HG02798 (cell line): ENCODE data around the gene OR10A6.

Experiments used
- ATAC-seq: cut with Tn5 transposase; IDR thresholded peaks from one replicate; pipeline ENCODE4 v1.9.1; 2021; ENCODE audit warnings: mild to moderate bottlenecking; ENCODE audit not compliant: unreplicated experiment, poor library complexity

The OR10A6 gene, protein sequence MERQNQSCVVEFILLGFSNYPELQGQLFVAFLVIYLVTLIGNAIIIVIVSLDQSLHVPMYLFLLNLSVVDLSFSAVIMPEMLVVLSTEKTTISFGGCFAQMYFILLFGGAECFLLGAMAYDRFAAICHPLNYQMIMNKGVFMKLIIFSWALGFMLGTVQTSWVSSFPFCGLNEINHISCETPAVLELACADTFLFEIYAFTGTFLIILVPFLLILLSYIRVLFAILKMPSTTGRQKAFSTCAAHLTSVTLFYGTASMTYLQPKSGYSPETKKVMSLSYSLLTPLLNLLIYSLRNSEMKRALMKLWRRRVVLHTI

DNA sequence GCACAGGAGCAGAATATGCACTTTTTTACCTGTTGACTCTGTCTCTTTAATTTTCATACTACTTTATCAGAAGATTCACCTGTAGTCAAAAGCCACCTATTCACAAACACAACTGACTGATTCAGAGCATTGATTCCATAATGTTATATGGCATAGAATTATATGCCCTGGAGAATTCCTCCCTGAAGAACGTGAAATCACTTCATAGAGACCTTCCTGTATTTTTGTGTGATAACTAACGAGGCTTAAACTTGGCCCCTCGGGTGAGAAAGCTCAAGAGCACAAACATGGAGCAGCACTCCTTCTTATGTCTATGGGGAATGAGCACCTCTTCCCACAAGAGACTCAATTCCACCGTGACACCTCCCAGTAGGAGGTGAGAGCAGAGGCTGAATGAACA is at the start of gene OR10A6:
OR10A6 (minus strand) TSS at position 101 of the 400 bp plus-strand sequence. CDS start 2,606 bp downstream, outside the sequence.
- no peak for ATAC-seq

DNA sequence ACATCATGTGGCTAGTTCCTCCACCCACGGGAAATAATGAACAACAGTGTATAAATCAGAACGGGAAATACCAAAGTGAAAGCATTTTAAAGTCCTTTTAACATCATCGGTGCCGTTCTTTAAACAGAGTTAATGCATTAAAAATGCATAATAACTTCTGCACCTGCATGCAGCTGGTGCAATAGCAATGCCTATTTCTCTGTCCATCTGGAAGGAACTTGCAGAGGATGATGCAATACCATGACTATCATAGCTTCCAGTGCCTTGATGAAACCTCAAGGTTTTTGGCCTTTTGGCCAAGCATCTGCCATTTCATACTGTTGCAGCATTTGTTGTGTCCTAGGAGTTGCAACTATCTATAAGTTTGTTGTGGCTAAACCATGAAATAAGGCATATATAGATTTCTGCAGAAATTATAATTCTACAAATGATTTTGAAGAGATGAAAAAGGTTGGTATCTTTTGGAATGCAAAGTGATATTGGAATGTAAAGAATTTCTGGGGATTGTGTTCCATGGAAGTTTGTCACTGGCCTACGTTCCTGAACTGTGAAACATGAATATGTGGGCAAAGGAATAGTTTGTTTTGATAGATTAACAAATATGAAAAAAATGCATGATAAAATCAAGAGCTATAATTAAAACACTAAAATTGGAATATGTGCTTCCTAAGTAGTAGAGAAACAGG is 46.3 kb upstream of the OR10A6 start:
- no peak for ATAC-seq

DNA sequence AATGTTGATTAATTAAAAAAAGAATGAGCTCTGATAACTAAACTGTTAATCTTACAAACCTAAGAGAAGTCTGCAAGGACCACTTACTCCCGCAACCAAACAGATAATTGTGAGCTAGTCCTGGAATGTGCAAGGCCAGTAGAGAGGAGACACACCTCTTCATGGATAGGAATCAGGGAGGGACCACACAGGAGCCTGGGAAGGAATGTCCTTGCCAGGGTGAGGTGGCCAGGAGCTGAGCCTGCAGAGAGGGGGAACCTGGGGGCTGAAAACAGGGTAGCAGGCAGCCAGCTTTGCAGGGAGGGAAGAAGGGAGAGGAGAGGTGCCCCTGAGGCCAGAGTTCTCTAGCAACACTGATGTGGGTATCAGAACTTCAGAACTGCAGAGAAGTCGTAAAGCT is 43.6 kb upstream of the OR10A6 start:
- no peak for ATAC-seq

DNA sequence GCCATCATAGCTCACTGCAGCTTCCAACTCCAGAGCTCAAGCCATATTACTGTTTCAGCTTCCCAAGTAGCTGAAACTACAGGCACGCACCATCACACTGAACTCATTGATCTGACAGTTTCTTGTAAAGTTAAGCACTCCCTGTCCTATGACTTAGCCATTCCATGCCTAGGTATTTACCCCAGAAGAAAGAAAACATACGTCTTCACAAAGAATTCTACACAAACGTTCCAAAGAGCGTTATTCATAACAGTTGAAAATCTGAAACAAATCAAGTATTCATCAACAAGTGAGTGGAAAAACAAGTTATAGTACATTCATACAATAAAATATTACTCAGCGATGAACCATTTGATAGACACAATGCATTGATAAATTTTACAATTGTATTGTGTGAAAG is 41.9 kb upstream of the OR10A6 start:
- no peak for ATAC-seq

DNA sequence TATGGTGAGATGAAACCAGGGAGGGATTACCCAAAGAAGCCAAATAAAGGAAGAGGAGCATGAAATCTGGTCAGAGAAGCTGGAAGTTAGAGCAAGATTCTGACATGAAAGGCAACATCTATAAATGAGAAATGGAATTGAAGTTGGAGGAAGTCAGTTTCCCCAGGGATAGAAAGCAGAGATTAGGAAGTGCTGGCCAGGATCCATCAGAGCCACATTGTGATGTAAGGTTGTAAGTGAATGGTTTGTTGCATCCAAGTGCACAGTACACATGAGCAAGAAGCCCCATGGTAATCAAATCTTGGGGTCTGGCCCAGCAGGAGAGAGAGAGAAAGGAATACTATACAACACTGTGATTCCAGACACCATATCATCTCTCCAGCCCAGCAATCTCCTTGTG is 40.8 kb upstream of the OR10A6 start:
- no peak for ATAC-seq

DNA sequence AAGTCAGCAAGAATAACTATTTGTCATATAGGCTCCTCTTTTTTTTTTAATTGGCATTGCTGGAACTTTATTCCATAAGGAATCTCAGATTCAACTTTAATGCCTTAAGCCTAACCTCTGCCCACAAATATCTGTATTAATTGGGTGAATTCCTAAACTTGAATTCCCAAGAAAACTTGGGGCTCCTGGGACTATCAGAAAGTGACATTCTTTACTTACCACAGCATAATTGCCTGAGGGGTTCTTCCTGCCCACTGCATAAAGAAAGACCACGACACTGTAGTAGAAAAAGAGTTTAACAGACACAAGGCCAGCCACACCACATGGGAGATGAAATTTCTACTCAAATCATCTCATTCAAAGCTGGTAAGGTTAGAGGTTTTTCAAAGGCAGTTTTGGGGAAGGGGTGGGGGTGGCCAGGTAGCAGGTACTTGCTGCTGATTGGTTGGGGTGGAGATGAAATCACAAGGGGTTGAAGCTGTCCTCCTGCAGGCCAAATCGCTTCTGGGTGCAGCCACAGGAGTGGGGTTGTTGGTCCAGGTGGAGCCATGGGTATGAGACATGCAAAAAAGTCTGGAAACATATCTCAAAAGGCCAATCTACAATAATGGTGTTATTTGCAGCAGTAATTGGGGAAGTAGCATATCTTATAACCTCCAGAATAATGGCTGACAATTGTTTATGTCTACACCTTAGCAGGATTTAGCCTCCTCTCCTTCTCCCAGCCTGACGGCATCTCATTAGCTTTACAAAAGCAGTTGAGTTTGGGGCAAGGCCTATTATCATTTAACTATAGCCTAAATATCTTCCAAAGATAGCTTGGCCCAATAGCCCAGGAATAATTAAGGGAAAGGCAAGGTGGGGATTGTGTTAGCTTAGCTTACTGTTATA is 38.9 kb upstream of the OR10A6 start:
- no peak for ATAC-seq

DNA sequence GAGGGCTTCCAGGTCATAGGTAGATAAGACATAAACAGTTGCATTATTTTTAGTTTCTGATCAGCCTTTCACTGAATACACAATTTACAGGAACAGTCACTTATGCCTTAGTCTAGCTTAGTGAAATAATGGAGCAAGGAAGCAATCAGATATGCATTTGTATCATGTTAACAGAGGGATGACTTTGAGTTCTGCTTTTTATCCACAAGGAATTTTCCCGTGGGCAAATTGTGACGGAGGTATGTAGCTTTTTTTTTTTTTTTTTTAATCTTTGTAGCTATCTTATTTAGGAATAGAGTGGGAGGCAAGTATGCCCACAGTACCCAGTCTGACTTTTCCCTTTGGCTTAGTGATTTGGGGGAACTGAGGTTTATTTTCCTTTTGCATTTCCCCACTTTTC is 37.6 kb upstream of the OR10A6 start:
- no peak for ATAC-seq

DNA sequence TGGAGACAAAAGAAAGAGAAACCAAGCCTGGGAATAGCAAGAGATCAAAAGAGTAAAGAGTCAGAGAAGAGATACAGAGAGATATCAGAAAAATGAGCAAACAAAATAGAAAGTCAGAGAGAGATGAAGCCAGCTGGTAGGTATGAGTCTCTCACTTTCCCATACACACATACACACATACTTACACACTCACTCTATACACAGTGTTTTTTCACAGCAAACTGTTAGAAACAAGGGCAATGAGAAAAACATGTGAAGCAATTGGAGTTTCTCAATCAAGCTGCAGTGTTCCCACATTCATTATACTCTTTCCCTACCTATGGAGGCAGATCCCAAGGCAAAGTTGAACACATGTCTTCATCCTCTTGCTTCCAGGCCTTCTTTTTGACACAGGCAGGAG is 36.8 kb upstream of the OR10A6 start:
- ATAC-seq: no peak

DNA sequence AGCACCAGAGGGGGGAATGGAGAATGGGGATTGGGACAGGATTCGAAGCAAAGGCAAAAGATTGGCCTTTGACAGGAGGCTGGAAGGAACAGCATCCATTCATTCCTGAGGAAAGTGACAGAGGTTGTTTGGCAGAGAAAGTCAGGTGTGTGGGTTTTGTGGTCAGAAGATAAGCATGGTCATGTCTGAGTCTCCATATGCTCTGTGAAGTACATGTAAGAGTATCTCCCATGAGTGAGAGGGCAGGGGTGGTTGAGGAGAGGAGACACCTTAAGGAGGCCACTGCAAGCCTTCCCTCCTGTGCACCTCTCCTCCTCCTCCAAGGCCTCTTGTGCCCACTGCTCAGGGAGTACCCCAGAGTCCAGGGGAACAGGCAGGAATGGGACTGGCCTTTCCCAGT is 36.0 kb upstream of the OR10A6 start:
- no peak for ATAC-seq

DNA sequence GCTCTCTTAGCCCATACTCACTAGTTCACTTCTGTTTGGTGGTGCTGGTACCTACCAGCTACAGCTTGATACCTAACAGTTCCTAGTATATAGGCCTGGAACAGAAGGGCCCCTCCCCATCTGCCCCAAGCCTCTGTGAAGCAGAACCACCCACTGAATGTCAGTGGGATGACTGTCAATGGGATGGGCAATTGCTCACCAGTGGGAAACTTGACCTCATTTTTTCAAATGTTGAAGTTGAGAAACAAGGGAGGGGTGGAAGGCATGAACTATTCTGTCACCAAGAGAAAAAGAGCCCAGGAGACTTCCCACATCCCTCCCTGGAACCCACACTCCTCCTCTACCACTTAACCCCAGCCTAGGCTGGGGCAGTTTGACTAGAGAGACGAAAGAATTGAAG is 34.3 kb upstream of the OR10A6 start, which contains the start of gene NLRP10:
NLRP10 (minus strand) TSS at position 62 of the 400 bp plus-strand sequence. CDS start 1,952 bp downstream, outside the sequence.
- ATAC-seq: no peak

DNA sequence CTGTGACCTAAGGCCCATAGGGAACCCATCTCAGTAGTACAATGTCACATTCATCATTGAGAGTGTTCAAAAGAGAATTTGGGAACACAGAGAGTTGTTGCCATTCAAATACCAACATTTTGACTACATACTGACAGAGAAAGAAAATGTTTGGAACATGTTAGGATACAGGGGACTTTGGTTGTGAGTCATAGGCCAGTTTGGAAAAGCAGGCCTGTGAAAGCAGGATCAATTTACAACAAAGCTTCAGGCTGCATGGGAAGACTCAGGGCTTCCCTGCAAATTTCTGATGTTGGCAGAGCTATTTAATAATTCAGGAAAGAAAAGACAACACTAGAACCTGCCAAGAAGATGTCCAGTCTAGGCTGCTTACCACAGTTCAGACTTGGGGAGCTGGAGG is 33.8 kb upstream of the OR10A6 start:
- ATAC-seq: no peak

DNA sequence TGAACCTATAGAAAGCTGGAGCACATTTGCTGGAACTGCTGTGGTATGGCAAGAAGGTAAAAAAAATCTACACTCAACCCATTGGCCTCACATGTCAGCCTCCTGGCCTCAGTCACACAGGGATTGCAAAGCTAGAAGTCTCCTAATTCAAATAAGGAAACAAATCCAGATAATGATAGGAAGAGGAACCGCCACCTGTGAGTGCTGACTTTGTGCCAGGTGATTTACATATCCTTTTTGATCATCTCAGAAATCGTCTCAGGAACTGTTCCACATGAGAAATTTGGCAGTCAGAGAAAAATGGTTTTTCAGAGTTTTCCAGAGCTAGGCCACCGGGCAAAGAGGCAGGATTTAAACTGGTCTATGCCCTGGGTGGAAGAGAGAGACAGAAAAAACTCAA is 33.2 kb upstream of the OR10A6 start:
- ATAC-seq: no peak

DNA sequence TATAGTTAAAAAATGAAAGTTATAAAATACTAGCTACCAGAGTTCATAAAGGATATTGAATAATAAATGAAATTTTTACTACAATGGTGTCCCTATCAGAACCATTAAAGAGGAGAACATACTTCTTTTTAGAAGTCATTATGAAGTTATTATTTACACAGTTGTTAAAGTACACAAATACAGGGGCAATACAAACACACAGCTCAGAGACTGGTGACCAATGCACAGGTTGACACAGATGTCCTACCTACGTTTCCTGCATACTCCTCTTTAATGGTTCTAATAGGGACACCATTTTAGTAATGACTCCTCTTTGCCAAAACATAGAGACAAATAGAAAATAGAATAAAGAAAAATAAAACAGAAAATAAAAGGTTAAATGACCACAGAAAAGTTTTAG is 24.1 kb upstream of the OR10A6 start:
- no peak for ATAC-seq

DNA sequence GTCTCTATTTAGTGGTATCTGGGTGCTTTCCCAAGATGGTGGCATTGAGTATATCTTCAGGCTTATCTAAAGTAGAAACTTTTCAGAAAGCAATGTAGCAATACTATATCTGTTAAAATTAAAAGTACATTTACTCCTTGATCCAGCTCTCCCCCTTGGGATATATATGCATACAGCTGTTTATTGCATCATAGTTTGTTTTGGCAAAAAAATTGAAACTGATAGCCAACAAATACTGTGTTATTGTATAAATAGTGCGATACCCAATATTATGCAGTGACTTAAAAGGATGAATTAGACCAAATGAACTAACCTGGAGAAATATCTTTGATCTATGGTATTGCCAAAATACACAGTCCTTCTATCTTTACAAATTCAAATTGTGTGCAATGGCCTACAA is 18.9 kb upstream of the OR10A6 start:
- no peak for ATAC-seq

DNA sequence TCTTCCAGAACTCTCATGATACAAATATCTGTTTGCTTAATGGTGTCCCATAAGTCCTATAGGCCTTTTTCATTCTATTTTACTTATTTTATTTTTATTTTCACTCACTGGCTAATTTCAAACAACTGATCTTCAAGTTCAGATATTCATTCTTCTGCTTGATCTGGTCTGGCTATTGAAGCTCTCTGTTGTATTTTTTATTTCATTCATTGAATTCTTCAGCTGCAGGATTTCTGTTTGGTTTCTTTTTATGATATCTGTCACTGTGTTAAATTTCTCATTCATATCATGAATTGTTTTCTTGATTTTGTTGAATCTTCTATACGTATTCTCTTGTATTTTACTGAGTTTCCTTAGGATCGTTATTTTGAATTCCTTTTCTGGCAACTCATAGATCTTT is 13.1 kb upstream of the OR10A6 start:
- no peak for ATAC-seq

DNA sequence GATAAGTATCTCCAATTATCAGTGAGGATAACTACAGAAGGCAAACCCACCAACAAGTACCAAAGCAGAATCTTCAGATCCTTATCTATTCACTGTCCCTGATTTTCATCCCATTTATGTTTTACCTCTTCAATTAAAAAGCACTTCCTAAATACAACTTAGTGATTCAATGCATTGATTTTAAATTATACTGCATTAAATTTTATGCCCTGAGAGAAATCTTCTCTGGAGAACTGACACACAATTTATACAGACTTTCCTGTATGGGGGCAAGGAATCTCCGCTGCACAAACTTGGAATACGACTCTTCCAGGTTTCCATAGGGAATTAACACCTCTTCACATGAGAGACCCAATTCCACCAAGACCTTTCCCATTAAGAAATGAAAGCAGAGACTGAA is 10.5 kb upstream of the OR10A6 start, which contains the start of gene OR10A3:
OR10A3 (minus strand) TSS at position 101 of the 400 bp plus-strand sequence. CDS start 2,188 bp downstream, outside the sequence.
- no peak for ATAC-seq

DNA sequence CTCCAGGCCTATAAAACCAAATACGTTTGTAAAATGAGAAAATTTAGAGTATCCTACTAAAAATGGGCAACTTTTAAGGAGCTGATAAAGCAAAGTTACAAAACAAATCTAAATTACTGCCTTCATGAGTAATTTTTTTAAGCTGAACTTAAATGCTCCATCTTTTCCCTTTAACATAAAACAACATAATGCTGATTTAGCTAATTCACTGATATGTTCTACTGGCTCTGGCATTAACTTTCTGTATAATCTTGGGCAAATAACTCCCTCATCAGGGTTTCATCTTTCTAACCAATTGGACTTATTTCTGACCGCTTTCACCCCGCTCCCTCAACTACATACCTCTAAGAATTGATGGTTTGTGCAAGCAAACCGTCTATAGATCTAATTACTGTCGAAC is 10.1 kb upstream of the OR10A6 start:
- no peak for ATAC-seq

DNA sequence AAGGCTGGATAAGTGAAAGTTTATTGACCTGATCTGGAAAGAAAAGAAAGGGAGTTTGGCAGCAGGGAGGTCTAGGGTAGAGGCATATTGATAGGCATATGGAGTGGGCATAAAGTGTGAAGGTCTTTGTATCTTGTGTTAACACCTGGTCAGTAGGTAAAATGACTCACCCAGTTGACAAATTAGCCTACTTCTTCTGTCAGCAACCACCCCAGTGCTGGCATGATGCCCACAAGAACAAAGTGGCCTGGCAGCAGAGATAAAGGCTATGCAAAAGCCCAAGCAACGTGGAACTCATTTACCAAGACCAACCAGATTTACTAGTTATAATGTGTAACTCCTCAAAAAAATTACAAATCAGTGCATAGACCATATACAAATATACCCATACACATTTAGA is 5.5 kb upstream of the OR10A6 start:
- ATAC-seq: no peak

DNA sequence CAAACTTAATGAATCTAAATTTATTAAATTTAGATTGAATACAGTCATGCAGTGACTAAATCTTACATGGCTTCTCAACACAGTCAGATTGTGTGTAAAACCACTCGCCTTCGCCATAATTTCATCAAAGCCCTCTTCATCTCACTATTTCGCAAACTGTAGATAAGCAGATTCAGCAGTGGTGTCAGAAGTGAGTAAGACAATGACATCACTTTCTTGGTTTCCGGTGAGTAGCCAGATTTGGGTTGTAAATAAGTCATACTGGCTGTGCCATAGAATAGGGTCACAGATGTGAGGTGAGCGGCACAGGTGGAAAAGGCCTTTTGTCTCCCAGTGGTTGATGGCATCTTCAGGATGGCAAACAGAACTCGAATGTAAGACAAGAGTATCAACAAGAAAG is 3.4 kb downstream of the OR10A6 start:
- no peak for ATAC-seq

DNA sequence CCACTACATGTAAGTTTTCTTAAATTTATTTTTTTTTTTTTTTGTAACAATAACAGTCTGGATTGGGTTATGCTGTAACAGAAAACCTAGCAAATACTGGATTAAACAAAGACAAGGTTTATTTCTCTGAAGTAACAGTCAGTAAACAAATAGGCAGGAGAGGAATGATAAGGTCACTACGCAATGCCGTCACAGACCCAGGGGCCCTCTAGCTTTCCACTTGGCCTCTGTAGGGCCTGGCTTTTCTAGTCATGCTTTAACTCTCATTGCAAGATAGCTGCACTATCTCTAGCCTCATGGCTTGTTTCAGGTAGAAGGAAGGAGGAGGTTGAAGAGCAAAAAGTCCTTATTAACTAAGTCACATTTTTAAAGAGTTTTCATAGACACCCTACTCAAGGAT is 6.5 kb downstream of the OR10A6 start:
- ATAC-seq: no peak

DNA sequence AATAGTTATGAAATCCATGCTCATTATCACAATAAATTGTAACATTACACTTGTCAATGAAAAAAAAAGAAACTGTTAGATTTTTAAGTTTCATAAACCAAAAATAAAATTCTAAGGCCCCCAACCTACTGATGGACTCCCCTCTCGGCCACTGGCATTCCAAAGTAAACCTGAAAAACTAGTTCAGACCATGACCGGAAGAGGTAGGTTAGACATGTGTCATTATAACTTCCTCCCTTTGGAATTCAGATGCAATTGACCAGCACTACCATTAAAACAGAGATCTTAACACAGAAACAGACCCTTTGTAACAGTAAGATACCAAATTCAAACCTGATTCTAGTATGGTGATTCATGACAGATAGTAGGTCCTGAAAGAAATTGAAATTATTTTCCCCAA is 12.9 kb downstream of the OR10A6 start:
- no peak for ATAC-seq
